Right renal pelvis (tissue), 4 donors: Measurements from ENCODE around the gene CRACR2B. TPM values are rescaled to one million over a fixed set of nuclear protein-coding genes. Genes with fewer than 3 reads are reported as not detected.

ENCODE experiments used
- DNase-seq, 4 donors: peaks; one replicate each; pipeline ENCODE4 v3.0.0-alpha.2; 2013; ENCODE audit warnings: low read depth in 4 of 4, low spot score in 3 of 4, missing footprints in 1 of 4
- polyA plus RNA-seq, 4 donors: library from polyadenylated mRNA; unstranded; fragments of 120-200 nt; gene quantifications; one replicate each; pipeline ENCODE4 v1.2.1, GENCODE V29; 2013; ENCODE audit not compliant: insufficient read length in 4 of 4

Gene CRACR2B
- polyA plus RNA-seq, 4 donors: 11.5 to 20.7 (median 13.0) TPM

DNA sequence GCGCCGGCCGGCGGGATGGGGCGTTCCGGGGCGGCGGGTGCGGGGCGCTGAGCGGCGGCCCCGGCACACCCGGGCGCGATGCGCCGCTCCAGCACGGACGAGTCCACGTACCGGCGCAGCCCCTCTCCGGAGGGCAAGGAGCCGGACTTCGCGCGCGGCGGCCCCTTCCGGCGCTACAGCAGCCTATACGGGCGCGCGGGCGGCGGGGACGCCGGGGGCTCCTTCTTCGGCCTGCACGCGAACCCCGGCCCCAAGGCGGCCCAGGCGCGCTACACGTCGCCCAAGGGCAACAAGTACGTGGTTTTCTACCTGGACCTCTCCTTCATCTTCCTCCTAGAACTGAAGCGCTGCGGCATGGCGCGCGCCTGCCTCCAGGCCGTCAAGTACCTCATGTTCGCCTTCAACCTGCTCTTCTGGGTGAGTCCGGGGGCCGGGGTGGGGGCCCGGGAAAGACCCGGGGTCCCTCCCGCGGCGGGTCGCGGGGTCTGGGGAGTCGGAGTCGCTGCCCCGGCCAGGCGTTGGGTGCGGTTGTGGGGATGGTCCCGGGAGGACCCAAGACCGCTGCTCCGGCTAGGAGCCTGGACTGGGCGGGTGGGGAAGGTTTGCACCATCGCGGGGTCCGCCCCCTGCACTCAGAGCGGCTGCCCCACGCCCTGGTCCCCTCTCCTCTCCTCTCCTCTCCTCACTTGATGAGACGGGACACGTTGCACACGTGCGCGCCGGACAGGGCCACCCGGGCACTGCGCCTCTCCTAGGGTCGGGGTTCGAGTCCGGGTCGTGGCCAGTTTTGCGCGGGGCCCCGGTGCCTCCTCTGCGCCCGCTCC, 22.4 kb downstream of the CRACR2B start:
- no peak for DNase-seq

DNA sequence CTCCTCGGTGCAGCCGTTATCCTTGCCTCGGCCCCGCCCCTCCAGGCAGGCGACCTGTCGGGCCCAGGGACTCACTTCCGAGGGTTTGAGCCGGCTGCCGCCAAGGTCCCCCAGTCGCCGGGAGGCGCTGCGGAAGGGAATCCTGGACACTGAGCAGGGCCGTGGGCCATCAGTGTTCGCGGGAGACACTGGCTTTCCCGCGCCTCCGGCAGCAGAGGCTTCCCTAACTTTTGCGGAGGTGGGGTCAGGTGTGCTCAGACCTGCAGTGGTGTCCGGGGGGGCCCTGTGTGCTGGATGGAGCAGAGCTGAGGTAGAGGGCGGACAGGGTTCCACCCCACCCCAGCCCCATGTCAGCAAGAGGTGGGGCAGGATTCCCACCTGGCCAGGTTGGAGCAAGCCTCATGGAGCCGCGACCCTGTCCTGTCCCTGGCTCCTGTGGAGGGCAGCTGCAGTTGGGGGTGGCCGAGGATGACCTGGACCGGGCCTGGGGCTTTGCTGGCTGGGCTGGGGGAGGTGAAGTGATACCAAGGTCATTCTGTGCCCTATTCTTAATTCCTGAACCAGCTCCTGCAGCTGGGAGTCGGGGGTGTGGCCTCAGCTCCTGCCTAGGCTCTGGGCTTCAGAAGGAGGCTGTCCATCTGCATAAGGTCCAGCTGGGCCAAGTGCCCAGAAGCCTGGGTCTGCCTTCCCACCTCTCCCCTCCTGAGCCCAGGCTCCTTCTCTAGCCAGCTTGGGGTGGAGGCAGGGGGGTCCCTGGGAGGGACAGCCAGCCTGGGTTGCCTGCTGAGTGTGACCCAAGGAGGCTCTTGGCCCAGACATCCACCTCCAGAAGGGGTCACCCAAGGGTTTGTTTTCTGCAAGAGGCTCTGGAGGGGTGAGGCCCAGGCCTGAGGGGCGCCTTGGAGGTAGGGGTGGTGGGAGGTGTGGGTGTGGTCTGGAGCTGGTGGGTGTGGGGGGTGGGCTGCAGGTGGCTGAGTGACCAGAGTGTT, 23.4 kb downstream of the CRACR2B start:
- no peak for DNase-seq

DNA sequence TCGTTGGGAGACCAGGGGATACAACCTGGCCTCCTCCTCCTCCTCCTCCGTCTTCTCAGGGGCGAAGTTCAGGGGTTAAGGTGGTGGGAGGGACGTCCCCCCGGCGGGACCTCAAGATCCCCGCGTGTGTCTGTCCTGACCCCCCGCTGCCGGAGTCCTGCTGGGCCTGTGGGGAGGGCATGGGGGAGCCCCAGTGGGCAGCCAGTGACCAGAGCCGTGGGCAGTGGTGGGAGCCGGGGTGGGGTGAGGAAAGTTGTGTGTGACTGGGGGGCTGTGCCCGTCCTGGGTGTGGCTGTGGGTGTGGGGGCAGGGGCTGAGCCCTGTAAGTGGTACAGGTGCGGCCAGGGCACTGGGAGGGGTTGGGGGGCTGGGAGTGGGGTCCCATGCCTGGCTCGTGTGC, 25.0 kb downstream of the CRACR2B start:
- no peak for DNase-seq

DNA sequence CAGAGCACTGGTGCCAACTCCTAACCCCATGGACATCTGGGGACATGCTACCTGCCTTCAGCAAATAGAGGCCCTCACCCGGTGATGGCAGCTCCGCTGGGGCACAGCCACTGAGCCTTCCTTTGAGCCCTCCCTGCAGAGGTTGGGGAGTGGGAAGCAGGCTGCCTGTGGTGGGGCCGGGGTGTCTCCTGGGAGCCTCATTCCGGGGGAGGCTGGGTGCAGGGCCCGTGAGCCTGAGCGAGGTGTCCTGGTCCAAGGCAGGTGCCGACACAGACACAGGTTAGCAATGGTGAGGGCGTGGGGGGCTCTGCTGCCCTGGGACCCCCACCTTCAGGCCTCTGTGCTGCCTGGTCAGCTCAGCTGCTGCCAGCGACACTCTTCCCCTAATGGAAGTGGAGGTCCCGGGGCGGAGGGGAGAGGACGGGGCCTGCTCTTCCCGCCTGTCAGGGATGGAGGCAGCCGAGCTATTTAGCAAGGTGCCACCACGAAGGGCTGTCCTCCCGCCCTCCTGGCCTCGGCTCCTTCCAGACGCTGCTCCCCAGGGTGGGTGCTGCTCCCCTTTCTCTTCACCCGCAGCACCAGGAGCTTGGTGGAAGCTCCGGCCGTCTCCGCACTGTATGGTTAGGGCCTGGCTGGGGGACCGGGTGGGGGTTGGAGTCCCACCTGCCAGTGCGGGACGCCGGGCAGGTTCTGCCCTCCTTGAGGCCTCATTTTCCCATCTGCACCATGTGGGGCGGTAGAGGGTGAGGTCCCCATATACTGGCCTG, 26.1 kb downstream of the CRACR2B start:
- DNase-seq: no peak

DNA sequence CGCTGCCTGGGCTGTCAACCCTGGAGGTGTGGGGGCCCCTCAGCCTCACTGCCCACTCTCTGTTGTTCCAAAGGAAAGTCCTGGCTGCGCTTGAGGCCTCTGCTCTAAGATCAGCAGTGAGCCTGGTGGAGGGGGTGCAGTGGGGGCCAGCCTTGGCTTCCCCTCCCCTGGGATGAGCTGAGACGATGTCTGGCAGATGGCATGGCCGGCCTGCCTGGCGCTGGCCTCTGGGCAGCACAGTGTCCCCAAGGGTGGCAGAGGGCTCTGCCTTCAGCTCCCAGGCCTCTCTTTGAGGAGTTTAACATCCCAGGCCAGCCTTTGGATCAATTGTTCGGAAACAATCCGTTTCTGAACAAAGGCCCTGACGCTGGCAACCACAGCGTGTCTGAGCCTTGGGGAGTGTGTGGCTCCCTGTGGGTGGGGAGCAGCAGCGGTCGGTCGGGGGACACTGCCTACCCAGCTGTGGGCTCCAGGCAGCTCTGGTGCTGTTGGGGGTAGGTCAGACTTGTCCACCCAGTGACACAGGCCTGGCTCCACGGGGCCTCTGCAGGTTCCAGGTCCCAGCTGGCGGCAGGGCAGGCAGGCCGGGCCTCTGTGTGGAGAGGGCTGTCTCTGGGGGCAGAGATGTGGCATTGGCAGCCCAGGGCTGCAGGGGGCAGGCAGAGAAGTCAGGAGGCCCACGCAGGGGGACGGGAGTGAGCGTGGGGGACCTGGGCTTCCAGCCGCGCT, 27.0 kb downstream of the CRACR2B start:
- DNase-seq: no peak

DNA sequence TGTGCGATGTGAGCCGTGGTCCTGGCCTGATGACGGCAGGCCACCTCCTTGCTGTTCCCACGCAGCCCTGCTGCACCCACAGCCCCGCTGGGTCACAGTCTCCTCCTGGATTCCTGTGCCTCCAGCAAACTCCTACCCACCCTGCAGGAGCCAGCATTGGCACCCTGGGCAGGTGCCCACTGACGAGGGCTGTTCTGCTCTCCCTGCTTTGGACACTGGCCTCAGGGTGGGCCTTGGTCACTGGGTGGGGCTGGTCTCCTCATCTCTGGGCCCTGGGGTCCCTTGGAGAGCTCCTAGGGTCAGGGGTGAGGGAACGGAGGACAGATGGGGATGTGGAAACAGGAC, 27.6 kb downstream of the CRACR2B start:
- no peak for DNase-seq

DNA sequence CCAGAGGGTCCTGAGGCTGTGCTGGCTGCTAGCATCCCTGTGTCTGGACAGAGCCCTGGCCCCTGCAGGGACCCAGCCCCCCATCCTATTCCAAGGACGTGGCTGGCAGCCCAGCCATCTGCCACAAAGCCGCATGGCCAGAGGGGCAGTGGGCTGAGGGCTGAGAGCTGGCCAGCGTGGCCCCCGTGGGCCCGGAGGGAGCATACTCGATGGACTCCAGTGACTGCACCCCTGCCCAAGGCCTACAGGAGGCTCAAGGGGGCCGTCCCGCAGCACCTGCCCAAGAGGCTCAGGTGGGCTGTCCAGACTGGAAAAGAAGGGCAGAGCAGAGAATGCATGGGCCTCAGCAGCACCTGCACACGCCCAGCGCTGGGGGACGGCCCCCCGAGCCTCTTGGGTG, 28.1 kb downstream of the CRACR2B start:
- no peak for DNase-seq

DNA sequence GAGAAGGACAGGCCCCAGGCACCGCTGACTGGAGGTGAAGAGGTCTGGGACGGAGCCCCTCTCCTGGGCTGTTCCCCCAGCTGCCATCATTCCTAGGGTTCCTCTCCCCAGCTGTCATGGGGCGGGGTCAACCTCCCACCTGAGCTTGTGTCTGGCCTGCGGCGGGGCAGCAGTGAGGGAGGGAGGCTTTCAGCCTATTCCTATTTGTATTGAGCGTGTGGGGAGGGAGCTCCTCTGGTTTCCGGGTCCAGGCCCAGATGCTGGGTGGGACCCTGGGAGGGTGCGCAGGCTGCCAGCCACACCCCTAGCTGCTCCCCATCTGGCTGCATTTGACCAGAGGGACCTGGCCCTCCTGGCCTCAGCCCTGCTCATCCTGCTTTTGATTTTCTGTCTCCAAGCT, 28.7 kb downstream of the CRACR2B start:
- no peak for DNase-seq

DNA sequence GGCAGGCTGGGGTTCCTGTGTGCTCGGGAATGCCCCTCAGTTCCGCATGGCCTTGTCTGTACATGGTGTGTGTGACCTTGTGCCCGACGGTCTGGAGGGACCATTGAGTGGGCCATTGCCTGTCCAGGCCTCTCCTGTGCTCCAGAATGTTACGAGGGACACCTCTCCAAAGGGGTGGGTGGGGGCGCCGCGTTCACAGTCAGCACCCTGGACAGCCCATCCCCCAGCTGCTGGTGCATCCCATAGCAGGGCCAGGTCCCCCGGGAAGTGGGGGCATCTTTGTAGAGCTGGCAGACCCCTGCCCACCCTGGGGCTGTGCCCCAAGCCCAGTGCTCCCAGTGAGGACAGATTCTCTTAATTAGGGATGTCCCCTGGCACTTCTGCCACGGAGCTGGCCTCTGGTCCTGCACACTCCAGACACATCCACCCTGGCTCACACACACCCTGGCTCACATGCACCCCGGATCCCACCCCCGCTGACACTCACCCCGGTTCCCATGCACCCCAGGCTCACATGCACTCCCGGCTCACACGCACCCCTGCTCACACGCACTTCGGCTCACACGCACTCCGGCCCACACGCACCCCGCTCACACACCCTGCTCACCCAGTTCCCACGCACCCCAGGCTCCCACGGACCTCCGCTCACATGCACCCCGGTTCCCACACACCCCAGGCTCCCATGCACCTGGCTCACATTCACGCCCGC, 30.5 kb downstream of the CRACR2B start:
- DNase-seq: no peak

DNA sequence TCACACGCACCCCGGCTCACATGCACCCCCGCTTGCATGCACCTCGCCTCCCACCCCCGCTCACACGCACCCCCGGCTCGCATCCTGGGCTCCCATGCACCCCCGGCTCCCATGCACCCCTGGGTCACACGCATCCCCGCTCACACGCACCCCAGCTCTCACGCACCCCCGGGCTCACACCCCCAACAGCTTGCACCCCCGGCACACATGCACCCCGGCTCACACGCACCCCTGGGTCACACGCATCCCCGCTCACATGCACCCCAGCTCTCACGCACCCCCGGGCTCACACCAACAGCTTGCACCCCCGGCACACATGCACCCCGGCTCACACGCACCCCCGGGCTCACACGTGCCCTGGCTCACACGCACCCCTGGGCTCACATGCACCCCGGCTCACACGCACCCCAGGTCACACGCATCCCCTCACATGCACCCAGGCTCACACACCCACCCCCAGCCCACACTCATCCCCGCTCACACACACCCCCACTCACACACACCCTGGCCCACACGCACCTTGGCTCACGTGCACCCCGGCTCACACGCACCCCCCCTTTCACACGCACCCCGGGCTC, 31.1 kb downstream of the CRACR2B start:
- DNase-seq: no peak

DNA sequence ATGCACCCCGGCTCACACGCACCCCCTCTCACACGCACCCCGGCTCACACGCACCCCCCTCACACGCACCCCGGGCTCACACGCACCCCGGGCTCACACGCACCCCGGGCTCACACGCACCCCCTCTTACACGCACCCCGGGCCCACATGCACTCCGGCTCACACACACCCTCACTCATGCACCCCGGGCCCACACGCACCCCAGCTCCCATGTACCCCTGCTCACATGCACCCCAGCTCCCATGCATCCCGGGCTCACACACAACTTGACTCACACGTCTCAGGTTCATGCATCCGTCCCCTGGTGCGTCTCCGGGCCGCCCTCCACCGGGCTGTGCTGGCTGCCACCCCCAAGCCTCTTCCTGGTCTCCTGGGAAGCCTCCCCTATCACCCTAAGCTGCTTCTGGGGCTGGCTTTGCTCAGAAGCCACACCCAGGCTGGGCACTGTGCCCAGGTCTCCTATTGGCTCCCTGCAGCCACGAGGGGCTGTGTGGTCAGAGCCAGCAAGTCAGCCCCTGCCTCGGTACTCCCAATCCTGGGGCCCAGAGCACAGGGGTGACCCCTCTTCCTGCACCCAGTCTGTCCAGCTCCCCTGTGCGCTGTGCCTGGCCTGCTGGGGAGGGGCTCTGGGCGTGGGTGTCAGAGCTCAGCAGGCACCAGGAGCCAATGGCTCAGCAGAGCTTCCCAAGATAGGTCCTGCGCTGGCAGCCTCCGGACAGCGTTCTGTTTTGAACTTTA, 31.8 kb downstream of the CRACR2B start:
- no peak for DNase-seq

DNA sequence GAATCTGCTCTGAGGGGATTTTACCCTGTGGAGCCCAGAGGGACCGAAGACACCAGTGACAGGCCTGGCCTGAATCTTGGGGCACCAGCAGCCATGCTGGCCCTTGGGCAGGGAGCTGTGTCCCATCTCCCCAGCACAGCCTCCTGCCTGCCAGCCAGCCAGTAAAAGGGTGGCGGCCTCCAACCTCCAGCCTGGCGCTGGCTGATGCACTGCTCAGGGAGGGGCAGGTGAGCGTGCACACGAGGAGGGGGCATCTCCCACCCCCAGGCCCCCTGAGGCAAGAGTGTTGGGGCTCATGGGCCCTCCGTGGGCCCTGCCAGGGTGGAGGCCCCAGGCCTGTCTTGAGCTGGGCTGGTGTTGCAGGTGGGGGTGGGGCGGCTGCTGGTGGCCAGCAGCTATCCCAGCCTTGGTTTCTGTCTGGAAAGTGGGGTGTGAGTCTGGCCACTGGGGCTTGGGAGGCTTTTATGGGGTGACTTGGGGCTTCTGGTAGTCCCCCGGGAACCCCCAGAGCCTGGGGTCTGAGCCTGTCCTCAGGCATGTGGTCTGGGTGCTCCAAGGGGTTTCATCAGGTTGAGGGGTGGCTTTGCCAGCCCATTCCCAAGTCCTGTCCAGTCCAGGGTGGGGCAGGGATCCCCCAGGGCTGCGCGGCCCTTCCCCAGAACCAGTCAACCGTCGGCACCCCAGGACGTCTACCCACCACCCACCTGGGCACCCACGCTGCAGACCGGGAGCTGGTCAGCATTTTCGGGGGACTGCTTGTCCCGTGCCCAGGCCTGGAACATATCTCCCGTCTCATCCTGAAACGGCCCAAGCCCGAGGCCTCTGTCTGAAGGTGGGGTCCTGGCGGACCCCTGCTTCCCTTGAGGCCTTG, 32.8 kb downstream of the CRACR2B start:
- DNase-seq: no peak

DNA sequence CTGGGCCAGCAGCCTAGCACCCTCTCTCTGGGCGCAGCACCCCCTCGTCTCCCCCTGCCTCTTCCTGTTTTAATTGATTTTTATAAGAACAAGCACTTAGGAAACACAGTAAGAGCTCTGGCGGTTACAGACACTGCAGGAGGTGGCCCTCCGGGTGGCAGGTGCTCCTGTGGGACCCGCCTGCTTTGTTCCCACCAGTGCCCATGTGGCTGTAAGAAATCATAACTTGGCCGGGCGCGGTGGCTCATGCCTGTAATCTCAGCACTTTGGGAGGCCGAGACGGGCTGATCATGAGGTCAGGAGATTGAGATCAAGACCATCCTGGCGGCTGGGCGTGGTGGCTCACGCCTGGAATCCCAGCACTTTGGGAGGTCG, 33.4 kb downstream of the CRACR2B start:
- DNase-seq: no peak

DNA sequence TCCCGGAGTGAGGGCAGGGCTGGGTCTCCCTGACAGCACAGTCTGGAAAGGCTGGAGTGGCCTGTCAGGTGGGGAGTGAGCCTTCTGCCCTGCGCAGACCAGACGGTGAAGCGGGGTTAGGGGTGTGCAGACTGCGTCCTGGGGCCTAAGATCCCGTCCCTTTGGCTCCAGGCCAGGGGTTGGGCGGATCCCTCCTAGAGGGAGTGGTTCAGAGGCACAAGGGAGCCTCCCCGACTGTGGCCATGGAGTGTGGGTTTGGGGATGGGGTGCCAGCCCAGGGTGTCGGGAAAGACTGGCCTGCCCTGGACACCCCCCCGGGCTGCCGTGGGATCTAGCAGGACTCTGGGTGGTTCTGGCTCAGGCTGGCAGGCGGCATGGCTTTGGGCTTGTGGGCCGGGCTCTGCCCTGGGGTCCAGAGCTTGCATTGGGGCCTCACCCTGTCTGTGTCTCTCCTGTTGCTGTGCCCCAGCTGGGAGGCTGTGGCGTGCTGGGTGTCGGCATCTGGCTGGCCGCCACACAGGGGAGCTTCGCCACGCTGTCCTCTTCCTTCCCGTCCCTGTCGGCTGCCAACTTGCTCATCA, 34.5 kb downstream of the CRACR2B start:
- no peak for DNase-seq

DNA sequence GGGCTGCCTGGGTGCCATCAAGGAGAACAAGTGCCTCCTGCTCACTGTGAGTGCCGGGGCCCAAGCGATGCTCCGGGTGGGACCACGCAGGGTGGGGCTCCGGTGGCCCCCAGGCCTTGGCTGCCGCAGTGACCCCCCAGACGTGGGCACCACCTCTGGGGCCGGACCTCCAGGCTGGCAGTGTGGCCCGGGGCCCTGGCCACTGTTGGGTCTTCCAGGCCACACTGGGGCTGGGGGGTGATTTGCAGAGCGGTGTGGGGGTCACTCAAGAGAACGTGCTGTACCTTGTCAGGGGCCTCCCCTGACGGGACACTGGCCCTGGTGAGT, 34.9 kb downstream of the CRACR2B start:
- no peak for DNase-seq

DNA sequence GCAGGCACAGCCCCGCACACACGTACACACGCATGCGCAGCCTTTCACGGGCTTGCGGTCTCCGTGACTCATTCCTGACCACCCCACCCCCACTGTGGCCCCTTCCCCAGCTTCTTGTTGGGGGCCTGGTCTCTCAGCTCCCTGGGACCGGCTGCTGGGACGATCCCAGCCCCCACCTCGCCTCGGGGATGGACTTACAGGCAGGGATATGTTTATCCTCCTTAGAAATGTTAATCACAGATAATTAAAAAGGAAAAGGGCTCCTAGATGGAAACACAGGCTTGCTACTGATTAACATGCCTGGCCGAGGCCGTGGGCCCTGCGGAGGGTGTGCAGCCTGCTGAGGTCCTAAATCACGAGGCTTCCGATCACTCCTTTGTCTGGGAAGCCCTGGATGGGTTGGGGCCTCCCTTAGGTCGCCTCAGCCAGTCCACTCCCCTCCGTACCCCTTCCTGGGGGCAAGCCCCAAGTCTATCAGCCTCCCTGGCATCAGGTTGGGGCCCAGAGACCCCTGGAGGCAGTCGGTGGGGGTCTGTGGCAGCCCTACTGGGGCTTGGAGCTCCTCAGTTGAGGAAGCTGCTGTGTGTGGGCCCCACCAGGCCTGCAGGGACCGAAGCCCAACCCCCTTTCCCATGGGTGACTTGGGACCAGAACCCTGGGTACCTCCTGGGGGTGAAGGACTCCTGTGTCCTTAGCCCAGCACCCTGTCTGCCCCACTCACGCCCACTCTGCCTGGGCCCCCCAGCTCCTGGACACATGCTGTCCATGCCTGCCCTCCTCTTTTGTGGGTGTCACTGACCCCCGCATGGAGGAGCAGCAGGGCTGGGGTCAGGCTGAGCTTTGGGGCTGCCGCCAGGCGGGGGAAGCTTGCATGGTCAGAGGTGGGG, 35.5 kb downstream of the CRACR2B start:
- no peak for DNase-seq
